ENCODE results near the gene DAGLA. TPM values are rescaled to one million over a fixed set of nuclear protein-coding genes. Genes with fewer than 3 reads are reported as not detected.
A peak's percentile ranks its signal among the peaks of the same experiment; 100 is the strongest.

Gene DAGLA
- total and polyA plus RNA-seq, 3 donors from 2014 or later, result 5.1 to 8.3 (median 7.1) TPM

GRCh38 chr11:61720597-61720996, 40.4 kb downstream of the DAGLA start:
- H3K27ac ChIP-seq, result no peak overlapping the region
- WGBS, 2 donors, result 96 to 99% methylated on average over 12 to 20 of the region's 20 CpGs
- DNase-seq, result no peak
- no peaks in the 10 kb centered on the region for H3K36me3 ChIP-seq (ENCODE audit: low read depth, missing control alignments)
- no peak overlapping the region for H3K4me3 ChIP-seq
- no peak for TF ChIP-seq CTCF (IDR thresholded peaks at IDR 0.05)
- TF ChIP-seq POLR2A (IDR thresholded peaks at IDR 0.05), result no peak
- peaks cover 12% of the 10 kb centered on the region for H3K4me1 ChIP-seq
- H3K9me3 ChIP-seq, result no peaks in the 10 kb centered on the region
- H3K27me3 ChIP-seq, result no peaks in the 10 kb centered on the region
- intact Hi-C loops (cut with DNase I; ENCODE audit: low total_unique reads), result no loop called here

- Histone ChIP-seq H3K27me3 (no peaks in the 10 kb centered on the region), H3K36me3 (ENCODE audit: low read depth, missing control alignments) (no peaks in the 10 kb centered on the region), H3K4me3 (no peak overlapping the region), H3K4me1 (peaks cover 32% of the 10 kb centered on the region), H3K9me3 (no peaks in the 10 kb centered on the region), H3K27ac (peak overlapping the region in 1 of 2 donors; percentile 76)
- 58 to 89% methylated on average over 3 to 7 of the region's 9 CpGs for WGBS, 2 donors
- intact Hi-C loops (cut with DNase I; ENCODE audit: low total_unique reads), result no loop called here
- DNase-seq, result no peak
- no peak for TF ChIP-seq POLR2A (IDR thresholded peaks at IDR 0.05)
- TF ChIP-seq CTCF (IDR thresholded peaks at IDR 0.05), result no peak
Observed at GRCh38 chr11:61724437-61724836, 44.2 kb downstream of the DAGLA start.

- TF ChIP-seq POLR2A (IDR thresholded peaks at IDR 0.05) (no peak), CTCF (IDR thresholded peaks at IDR 0.05) (no peak)
- peak; percentile 70 for DNase-seq
Observed at GRCh38 chr11:61725781-61726231, 45.6 kb downstream of the DAGLA start.

GRCh38 chr11:61726775-61727174, 46.6 kb downstream of the DAGLA start:
- no peaks in the 10 kb centered on the region for H3K36me3 ChIP-seq (ENCODE audit: low read depth, missing control alignments)
- peaks cover 32% of the 10 kb centered on the region for H3K4me1 ChIP-seq
- H3K9me3 ChIP-seq, result no peaks in the 10 kb centered on the region
- peak overlapping the region; percentile 65 to 74 for H3K27ac ChIP-seq
- H3K27me3 ChIP-seq, result no peaks in the 10 kb centered on the region
- 74 to 86% methylated on average over 4 to 13 of the region's 13 CpGs for WGBS, 2 donors
- TF ChIP-seq CTCF (IDR thresholded peaks at IDR 0.05), result no peak
- TF ChIP-seq POLR2A (IDR thresholded peaks at IDR 0.05), result no peak
- no peak for DNase-seq
- intact Hi-C loops (cut with DNase I; ENCODE audit: low total_unique reads), result no loop called here
- H3K4me3 ChIP-seq, result no peak overlapping the region

More at GRCh38 chr11:61725781-61726231, 45.6 kb downstream of the DAGLA start:
- H3K27ac ChIP-seq, result peak overlapping the region; percentile 65 to 76
- no peaks in the 10 kb centered on the region for H3K36me3 ChIP-seq (ENCODE audit: low read depth, missing control alignments)
- no peaks in the 10 kb centered on the region for H3K9me3 ChIP-seq
- 56 to 59% methylated on average over 11 of the region's 12 CpGs for whole genome bisulfite sequencing, 2 donors
- H3K4me1 ChIP-seq, result peaks cover 32% of the 10 kb centered on the region
- H3K4me3 ChIP-seq, result no peak overlapping the region
- intact Hi-C loops (cut with DNase I; ENCODE audit: low total_unique reads), result no loop called here
- no peaks in the 10 kb centered on the region for H3K27me3 ChIP-seq

- intact Hi-C loops (cut with DNase I; ENCODE audit: low total_unique reads), result no loop called here
- TF ChIP-seq CTCF (IDR thresholded peaks at IDR 0.05) (no peak), POLR2A (IDR thresholded peaks at IDR 0.05) (no peak)
- no peaks in the 10 kb centered on the region for H3K27me3 ChIP-seq
- no peak overlapping the region for H3K4me3 ChIP-seq
- H3K9me3 ChIP-seq, result no peaks in the 10 kb centered on the region
- no peaks in the 10 kb centered on the region for H3K36me3 ChIP-seq (ENCODE audit: low read depth, missing control alignments)
- peaks cover 39% of the 10 kb centered on the region for H3K4me1 ChIP-seq
- H3K27ac ChIP-seq, result peak overlapping the region; percentile 1 to 74
- 60% methylated on average over 2 to 3 of the region's 3 CpGs for WGBS, 2 donors
- DNase-seq, result no peak
Observed at GRCh38 chr11:61727401-61727811, 47.2 kb downstream of the DAGLA start.
